ENCODE data around the gene SLF1.

SLF1 gene

GRCh38 chr5:94615862-94616261 lies 2.6 kb upstream of the SLF1 start:
- no peak overlapping the region for H3K27ac ChIP-seq
- H3K4me3 ChIP-seq: no peak overlapping the region
- no peak for TF ChIP-seq POLR2AphosphoS5 (IDR thresholded peaks at IDR 0.05; ENCODE audit: borderline replicate concordance, low read depth, low read length)
- TF ChIP-seq FOXP2 (optimal IDR thresholded peaks at IDR 0.05; ENCODE audit: control extremely low read depth, extremely low read length, insufficient read depth): no peak
- TF ChIP-seq EZH2 (IDR thresholded peaks at IDR 0.05): no peak
- DNase-seq (ENCODE audit: low read depth, low spot score): no peak
- no peak overlapping the region for H3K9ac ChIP-seq (ENCODE audit: insufficient read length)
- no peaks in the 10 kb centered on the region for H3K36me3 ChIP-seq (ENCODE audit: insufficient read depth, low read length)
- H3K9me3 ChIP-seq (ENCODE audit: low read depth, low read length): no peaks in the 10 kb centered on the region

GRCh38 chr5:94618029-94618492 lies 408 bp upstream of the SLF1 start:
- 0 out of 2 replicates have a peak, but pooled peaks cover 5% of the 10 kb centered on the region for H3K36me3 ChIP-seq (ENCODE audit: insufficient read depth, low read length)
- H3K9me3 ChIP-seq (ENCODE audit: low read depth, low read length): no peaks in the 10 kb centered on the region
- H3K9ac ChIP-seq (ENCODE audit: insufficient read length): peak overlapping the region; percentile 83
- TF ChIP-seq POLR2AphosphoS5 (IDR thresholded peaks at IDR 0.05; ENCODE audit: borderline replicate concordance, low read depth, low read length) (no peak), FOXP2 (optimal IDR thresholded peaks at IDR 0.05; ENCODE audit: control extremely low read depth, extremely low read length, insufficient read depth) (no peak), EZH2 (IDR thresholded peaks at IDR 0.05) (no peak)
- DNase-seq (ENCODE audit: low read depth, low spot score): no peak
- peak overlapping the region; percentile 83 for H3K4me3 ChIP-seq
- peak overlapping the region; percentile 10; the same call in 1 of the 2 replicates for H3K27ac ChIP-seq

- Histone ChIP-seq H3K36me3 (ENCODE audit: insufficient read depth, low read length) (peaks cover 5% of the 10 kb centered on the region; the same call in 1 of the 2 replicates), H3K4me3 (peak overlapping the region; percentile 83), H3K9me3 (ENCODE audit: low read depth, low read length) (no peaks in the 10 kb centered on the region), H3K27ac (0 out of 2 replicates have a peak overlapping the region, but pooled peaks have one; percentile 38), H3K9ac (ENCODE audit: insufficient read length) (no peak overlapping the region)
- no peak for TF ChIP-seq EZH2 (IDR thresholded peaks at IDR 0.05)
- no peak for DNase-seq (ENCODE audit: low read depth, low spot score)
Measured at GRCh38 chr5:94620256-94620655, 1.8 kb downstream of the SLF1 start.

- DNase-seq (ENCODE audit: low read depth, low spot score): no peak
- no peaks in the 10 kb centered on the region for H3K9me3 ChIP-seq (ENCODE audit: low read depth, low read length)
- peaks cover 5% of the 10 kb centered on the region; the same call in 1 of the 2 replicates for H3K36me3 ChIP-seq (ENCODE audit: insufficient read depth, low read length)
- peak overlapping the region; percentile 2; the same call in 1 of the 2 replicates for H3K4me3 ChIP-seq
- 0 out of 2 replicates have a peak overlapping the region, but pooled peaks have one; percentile 1 for H3K27ac ChIP-seq
- H3K9ac ChIP-seq (ENCODE audit: insufficient read length): no peak overlapping the region
- TF ChIP-seq EZH2 (IDR thresholded peaks at IDR 0.05) (no peak), POLR2AphosphoS5 (IDR thresholded peaks at IDR 0.05; ENCODE audit: borderline replicate concordance, low read depth, low read length) (no peak), FOXP2 (optimal IDR thresholded peaks at IDR 0.05; ENCODE audit: control extremely low read depth, extremely low read length, insufficient read depth) (no peak)
Measured at GRCh38 chr5:94621763-94622162, 3.3 kb downstream of the SLF1 start.

GRCh38 chr5:94623011-94623410 lies 4.5 kb downstream of the SLF1 start:
- H3K9ac ChIP-seq (ENCODE audit: insufficient read length): no peak overlapping the region
- DNase-seq (ENCODE audit: low read depth, low spot score): no peak
- no peak for TF ChIP-seq FOXP2 (optimal IDR thresholded peaks at IDR 0.05; ENCODE audit: control extremely low read depth, extremely low read length, insufficient read depth)
- no peak for TF ChIP-seq EZH2 (IDR thresholded peaks at IDR 0.05)
- TF ChIP-seq POLR2AphosphoS5 (IDR thresholded peaks at IDR 0.05; ENCODE audit: borderline replicate concordance, low read depth, low read length): no peak
- no peak overlapping the region; the same call in 1 of the 2 replicates for H3K27ac ChIP-seq
- H3K9me3 ChIP-seq (ENCODE audit: low read depth, low read length): no peaks in the 10 kb centered on the region
- H3K4me3 ChIP-seq: no peak overlapping the region
- peaks cover 5% of the 10 kb centered on the region; the same call in 1 of the 2 replicates for H3K36me3 ChIP-seq (ENCODE audit: insufficient read depth, low read length)

- no peak overlapping the region for H3K9ac ChIP-seq (ENCODE audit: insufficient read length)
- DNase-seq (ENCODE audit: low read depth, low spot score): no peak
Measured at GRCh38 chr5:94623877-94624276, 5.4 kb downstream of the SLF1 start.

GRCh38 chr5:94627191-94627590 lies 8.7 kb downstream of the SLF1 start:
- no peak overlapping the region for H3K27ac ChIP-seq
- no peak for DNase-seq (ENCODE audit: low read depth, low spot score)
- no peak overlapping the region for H3K4me3 ChIP-seq
- H3K36me3 ChIP-seq (ENCODE audit: insufficient read depth, low read length): peaks cover 35% of the 10 kb centered on the region
- TF ChIP-seq FOXP2 (optimal IDR thresholded peaks at IDR 0.05; ENCODE audit: control extremely low read depth, extremely low read length, insufficient read depth) (no peak), EZH2 (IDR thresholded peaks at IDR 0.05) (no peak), POLR2AphosphoS5 (IDR thresholded peaks at IDR 0.05; ENCODE audit: borderline replicate concordance, low read depth, low read length) (no peak)
- H3K9me3 ChIP-seq (ENCODE audit: low read depth, low read length): no peaks in the 10 kb centered on the region
- H3K9ac ChIP-seq (ENCODE audit: insufficient read length): no peak overlapping the region

More at GRCh38 chr5:94623877-94624276, 5.4 kb downstream of the SLF1 start:
- H3K4me3 ChIP-seq: no peak overlapping the region
- peaks cover 12% of the 10 kb centered on the region; the same call in 1 of the 2 replicates for H3K36me3 ChIP-seq (ENCODE audit: insufficient read depth, low read length)
- TF ChIP-seq EZH2 (IDR thresholded peaks at IDR 0.05): no peak
- TF ChIP-seq POLR2AphosphoS5 (IDR thresholded peaks at IDR 0.05; ENCODE audit: borderline replicate concordance, low read depth, low read length): no peak
- TF ChIP-seq FOXP2 (optimal IDR thresholded peaks at IDR 0.05; ENCODE audit: control extremely low read depth, extremely low read length, insufficient read depth): no peak
- H3K27ac ChIP-seq: 0 out of 2 replicates have a peak overlapping the region, but pooled peaks have one; percentile 27
- H3K9me3 ChIP-seq (ENCODE audit: low read depth, low read length): no peaks in the 10 kb centered on the region

GRCh38 chr5:94632024-94632423 lies 13.6 kb downstream of the SLF1 start:
- peaks cover 78% of the 10 kb centered on the region for H3K36me3 ChIP-seq (ENCODE audit: insufficient read depth, low read length)

GRCh38 chr5:94640176-94640575 lies 21.7 kb downstream of the SLF1 start:
- peaks cover 69% of the 10 kb centered on the region for H3K36me3 ChIP-seq (ENCODE audit: insufficient read depth, low read length)

More at GRCh38 chr5:94632024-94632423, 13.6 kb downstream of the SLF1 start:
- no peak for DNase-seq (ENCODE audit: low read depth, low spot score)
- H3K9ac ChIP-seq (ENCODE audit: insufficient read length): no peak overlapping the region
- no peak overlapping the region for H3K4me3 ChIP-seq
- TF ChIP-seq EZH2 (IDR thresholded peaks at IDR 0.05): no peak
- TF ChIP-seq POLR2AphosphoS5 (IDR thresholded peaks at IDR 0.05; ENCODE audit: borderline replicate concordance, low read depth, low read length): no peak
- no peak for TF ChIP-seq FOXP2 (optimal IDR thresholded peaks at IDR 0.05; ENCODE audit: control extremely low read depth, extremely low read length, insufficient read depth)
- peaks cover 10% of the 10 kb centered on the region for H3K9me3 ChIP-seq (ENCODE audit: low read depth, low read length)
- no peak overlapping the region for H3K27ac ChIP-seq

More at GRCh38 chr5:94640176-94640575, 21.7 kb downstream of the SLF1 start:
- no peak overlapping the region for H3K27ac ChIP-seq
- TF ChIP-seq POLR2AphosphoS5 (IDR thresholded peaks at IDR 0.05; ENCODE audit: borderline replicate concordance, low read depth, low read length) (no peak), EZH2 (IDR thresholded peaks at IDR 0.05) (no peak), FOXP2 (optimal IDR thresholded peaks at IDR 0.05; ENCODE audit: control extremely low read depth, extremely low read length, insufficient read depth) (no peak)
- H3K9me3 ChIP-seq (ENCODE audit: low read depth, low read length): peaks cover 19% of the 10 kb centered on the region
- H3K4me3 ChIP-seq: no peak overlapping the region
- no peak for DNase-seq (ENCODE audit: low read depth, low spot score)
- no peak overlapping the region for H3K9ac ChIP-seq (ENCODE audit: insufficient read length)

All from SK-N-MC (cell line).